HG02642 (cell line): ENCODE results near the gene LIMK2.
"Not testable (repeated sequence)": the region's sequence is repeated elsewhere in the genome, so short reads cannot be mapped to it uniquely, and the experiment has no call there.

ENCODE experiments used
- ATAC-seq: cut with Tn5 transposase; IDR thresholded peaks from one replicate; pipeline ENCODE4 v1.9.1; 2021; ENCODE audit warnings: mild to moderate bottlenecking; ENCODE audit not compliant: unreplicated experiment, poor library complexity

LIMK2 gene

GRCh38 chr22:31211862-31212730 is at the start of gene LIMK2:
Gene LIMK2, plus strand, starts transcription at chr22:31212298. Its CDS starts 111 bp downstream, at chr22:31212409.
- peak; percentile 86 for ATAC-seq

DNA sequence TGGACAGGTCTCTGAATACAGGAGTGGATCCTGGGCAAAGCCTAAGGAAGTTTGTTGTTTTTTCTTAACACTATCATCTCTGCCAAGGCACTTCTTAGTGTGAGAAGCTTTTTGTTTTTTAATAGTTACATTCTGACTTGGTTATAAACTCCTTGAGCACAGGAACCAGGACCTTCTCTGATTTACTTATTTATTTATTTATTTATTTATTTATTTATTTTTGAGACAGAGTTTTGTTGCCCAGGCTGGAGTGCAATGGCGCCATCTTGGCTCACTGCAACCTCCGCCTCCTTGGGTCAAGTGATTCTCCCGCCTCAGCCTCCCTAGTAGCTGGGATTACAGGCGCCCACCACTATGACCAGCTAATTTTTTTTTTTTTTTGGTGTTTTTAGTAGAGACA is 41.1 kb upstream of the LIMK2 start:
- no peak for ATAC-seq

- not testable (repeated sequence) for ATAC-seq
These were observed 40.4 kb upstream of the LIMK2 start for GRCh38 chr22:31171734-31172133.

- no peak for ATAC-seq
These were observed 38.5 kb upstream of the LIMK2 start for GRCh38 chr22:31173386-31174145.

- no peak for ATAC-seq
These were observed 35.2 kb upstream of the LIMK2 start for GRCh38 chr22:31176923-31177322.

- ATAC-seq = no peak
These were observed 34.5 kb upstream of the LIMK2 start for GRCh38 chr22:31177420-31178162.

DNA sequence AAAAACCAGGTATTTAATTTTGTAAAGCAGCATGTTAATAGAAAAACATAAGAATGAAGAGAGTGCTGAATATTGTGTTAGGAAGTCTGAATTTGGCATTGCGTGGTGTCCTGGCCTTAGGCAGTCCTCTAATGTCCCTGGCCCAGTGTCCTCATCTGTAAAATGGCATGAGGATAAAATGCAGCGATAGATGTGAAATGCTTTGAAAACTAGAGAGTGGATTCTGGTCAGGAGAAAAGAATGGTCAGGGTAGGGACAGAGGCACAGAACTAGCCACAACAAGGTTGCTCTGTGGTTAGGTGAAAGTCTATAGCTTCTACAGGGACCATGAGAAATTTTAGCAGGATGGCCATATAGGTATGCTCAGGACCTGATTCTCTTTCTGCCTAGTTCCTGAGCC is 33.2 kb upstream of the LIMK2 start:
- ATAC-seq = no peak

DNA sequence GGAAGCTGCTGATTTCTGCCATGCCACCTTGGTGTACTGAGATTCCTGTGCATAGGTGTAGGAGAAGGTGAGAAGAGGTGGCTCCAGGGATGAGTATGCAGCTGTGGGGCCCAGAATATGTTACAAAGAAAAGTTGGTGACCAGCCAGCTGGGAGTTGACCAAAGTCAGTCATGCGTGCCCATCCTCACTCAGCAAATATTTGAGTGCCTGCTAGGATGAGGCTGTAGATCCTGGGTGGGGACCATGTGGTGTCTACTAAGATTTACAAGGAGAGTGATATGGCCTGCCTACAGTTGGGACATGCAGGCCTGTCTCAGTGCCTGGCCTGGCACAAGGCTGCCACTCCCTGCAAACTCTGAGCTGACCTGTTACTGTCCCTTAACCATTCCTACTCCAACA is 32.8 kb upstream of the LIMK2 start:
- no peak for ATAC-seq

- no peak for ATAC-seq
These were observed 28.1 kb upstream of the LIMK2 start for GRCh38 chr22:31184015-31184414.

GRCh38 chr22:31185056-31185455 is 27.0 kb upstream of the LIMK2 start:
- ATAC-seq = no peak

GRCh38 chr22:31187627-31188026 is 24.5 kb upstream of the LIMK2 start:
- no peak for ATAC-seq

GRCh38 chr22:31192513-31192912 is 19.6 kb upstream of the LIMK2 start:
- ATAC-seq = no peak

- no peak for ATAC-seq
These were observed 19.0 kb upstream of the LIMK2 start for GRCh38 chr22:31193092-31193491.

GRCh38 chr22:31194681-31195080 is 17.4 kb upstream of the LIMK2 start:
- ATAC-seq = not testable (repeated sequence)

- no peak for ATAC-seq
These were observed 12.9 kb upstream of the LIMK2 start for GRCh38 chr22:31199187-31199586.

- ATAC-seq = not testable (repeated sequence)
These were observed 7.6 kb upstream of the LIMK2 start for GRCh38 chr22:31204352-31204984.

DNA sequence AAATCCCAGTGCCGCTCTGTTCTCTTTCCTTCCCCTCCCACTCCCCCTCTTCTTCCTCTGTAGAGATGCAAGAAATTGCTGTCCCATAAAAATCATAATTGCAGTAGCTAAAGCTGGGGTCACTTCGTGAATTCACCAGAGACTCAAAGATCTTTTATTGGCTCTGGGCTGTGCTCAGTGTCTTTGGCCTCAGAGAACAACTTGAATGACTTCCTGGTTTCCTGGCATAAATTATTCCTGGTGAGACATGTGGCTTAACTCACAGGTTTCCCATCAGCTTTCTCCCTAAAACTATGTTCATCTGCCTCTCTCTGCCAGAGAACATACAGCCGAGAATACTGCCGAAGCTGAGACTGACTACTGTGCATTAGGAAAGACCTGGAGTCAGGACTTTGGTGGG is 7.0 kb upstream of the LIMK2 start:
- not testable (repeated sequence) for ATAC-seq

DNA sequence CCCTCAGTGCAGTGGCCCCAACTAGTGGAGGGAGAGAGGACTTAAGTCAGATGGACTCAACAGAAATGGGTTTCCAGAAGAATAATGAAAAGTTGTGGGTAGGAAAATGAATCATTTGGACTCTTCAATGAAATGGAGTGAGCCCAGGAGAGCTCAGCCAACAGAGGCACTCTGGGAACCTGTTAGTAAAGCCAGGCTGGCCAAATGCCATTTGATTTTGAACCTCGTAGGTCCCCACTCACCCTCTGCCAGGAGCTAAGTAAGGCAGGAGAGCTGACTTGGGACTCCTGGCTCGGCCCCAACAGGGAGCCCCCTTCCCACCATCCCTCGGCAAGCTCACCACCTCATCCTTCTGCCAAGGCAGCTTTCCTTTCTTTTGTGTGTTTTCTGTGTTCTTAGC is 5.6 kb upstream of the LIMK2 start:
- not testable (repeated sequence) for ATAC-seq

- no peak for ATAC-seq
These were observed 5.0 kb upstream of the LIMK2 start for GRCh38 chr22:31206896-31207687.
